Measurements from ENCODE around the gene PTRHD1.
A peak's percentile ranks its signal among the peaks of the same experiment; 100 is the strongest.

Gene PTRHD1

DNA sequence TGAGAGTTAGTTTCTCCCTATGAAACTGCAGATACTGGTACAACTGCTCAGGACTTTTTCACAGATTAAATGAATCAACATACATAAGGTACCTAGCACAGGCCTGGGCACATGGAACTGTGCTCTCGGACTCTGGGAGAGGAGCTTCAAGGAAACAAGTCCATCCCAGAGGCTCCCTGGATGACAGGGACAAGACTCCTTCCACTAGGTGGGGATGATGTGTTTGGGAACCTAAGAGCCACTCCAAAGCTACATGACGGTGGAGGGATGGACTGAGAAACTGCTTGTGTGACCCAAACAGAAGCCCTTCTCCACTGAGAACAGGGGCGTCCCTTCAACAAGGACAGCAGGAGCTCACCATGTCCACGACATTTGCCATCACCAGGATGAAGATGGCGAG lies 37.2 kb upstream of the PTRHD1 start:
- DNase-seq (ENCODE audit: low read depth) = no peak

- no peak for DNase-seq (ENCODE audit: low read depth)
Observed at GRCh38 chr2:24828238-24828996, 35.2 kb upstream of the PTRHD1 start.

- DNase-seq (ENCODE audit: low read depth) = peak; percentile 28
Observed at GRCh38 chr2:24827321-24828237, 34.4 kb upstream of the PTRHD1 start.

DNA sequence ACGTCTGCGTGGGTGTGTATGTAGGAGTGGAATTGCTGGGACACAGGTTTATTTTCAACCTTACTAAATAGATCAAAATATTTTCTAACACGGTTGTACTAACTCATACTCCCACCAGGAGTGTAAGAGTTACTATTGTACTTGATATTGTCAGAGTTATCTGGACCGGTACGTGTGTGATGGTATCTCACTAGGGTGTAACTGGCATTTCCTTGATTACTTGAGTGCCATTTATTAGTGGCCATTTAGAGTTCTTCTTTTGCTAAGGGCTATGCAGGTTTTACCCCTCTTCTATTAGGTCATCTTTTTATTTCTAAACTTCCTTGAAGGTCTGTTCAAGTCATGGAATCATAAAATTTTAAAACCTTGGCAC lies 33.6 kb upstream of the PTRHD1 start:
- DNase-seq (ENCODE audit: low read depth) = no peak

- no peak for DNase-seq (ENCODE audit: low read depth)
Observed at GRCh38 chr2:24825883-24826772, 32.9 kb upstream of the PTRHD1 start.

DNA sequence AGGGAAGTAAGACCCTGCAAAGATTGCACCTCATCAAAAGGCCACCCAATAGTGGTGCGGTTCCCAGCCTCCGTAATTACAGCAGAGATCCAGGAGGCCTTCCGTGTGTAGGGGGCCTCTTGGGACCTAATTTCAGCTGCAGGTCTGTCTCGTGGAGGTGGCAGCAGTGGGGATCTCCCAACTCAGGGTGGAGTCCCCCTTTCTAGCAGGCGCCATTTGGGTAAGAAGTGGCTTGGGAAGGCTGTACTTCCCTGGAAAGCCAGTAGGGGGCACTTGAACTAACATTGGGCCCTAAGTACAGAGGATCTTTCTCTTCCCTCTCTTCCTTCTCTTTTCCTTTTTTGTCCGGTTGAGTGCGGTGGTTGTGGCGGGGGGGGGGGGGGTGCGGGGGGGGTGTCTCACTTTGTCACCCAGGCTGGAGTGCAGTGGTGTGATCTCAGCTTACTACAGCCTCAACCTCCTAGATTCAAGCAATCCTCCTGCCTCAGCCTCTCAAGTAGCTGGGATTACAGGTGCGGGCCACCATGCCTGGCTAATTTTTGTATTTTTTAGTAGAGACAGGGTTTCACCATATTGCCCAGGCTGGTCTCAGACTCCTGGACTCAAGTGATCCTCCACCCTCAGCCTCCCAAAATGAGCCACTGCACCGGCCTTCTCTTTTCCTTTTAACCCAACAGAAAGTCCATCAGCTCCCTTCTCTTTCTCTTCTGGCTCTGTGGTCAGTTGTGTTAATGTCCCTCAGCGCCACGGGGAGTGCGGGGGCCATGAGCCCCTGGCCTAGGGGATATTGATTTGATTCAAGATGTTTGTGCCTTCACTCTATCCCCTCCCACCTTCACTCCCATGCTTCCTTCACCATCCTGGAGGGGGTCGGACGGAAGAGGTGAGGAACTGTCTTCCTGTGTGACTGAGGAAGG lies 32.0 kb upstream of the PTRHD1 start:
- DNase-seq (ENCODE audit: low read depth) = no peak

- no peak for DNase-seq (ENCODE audit: low read depth)
Observed at GRCh38 chr2:24824071-24824588, 30.9 kb upstream of the PTRHD1 start.

DNA sequence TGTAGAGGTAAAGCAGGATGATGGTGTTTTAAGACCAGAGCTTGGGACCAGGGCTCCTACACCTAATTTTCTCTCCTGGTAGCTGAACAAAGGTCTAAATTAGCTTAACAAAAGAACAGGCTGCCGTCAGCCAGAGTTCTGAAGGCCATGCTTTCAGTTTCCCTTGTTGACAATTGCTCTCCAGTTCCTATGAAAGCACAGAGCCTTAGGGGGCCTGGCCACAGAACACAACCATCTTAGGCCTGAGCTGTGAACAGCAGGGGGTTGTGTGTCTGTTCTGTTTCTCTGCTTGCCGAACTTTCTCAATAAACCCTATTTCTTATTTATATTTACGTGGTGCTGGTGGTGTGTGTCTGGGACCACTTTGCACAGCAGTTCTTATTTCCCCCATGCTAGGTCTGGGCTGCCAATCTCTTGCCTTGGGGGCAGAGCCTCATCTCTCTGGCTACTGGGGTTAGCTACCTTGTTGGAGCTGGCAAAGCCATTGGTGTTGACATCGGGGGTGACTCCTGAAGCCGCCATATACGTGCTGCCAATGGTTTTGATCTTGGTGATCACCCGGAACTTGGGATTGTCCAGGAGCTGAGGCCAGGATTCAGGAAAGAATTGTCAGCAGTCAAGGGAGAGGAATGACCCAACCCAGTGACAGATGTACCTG lies 29.0 kb upstream of the PTRHD1 start:
- DNase-seq (ENCODE audit: low read depth) = no peak

DNA sequence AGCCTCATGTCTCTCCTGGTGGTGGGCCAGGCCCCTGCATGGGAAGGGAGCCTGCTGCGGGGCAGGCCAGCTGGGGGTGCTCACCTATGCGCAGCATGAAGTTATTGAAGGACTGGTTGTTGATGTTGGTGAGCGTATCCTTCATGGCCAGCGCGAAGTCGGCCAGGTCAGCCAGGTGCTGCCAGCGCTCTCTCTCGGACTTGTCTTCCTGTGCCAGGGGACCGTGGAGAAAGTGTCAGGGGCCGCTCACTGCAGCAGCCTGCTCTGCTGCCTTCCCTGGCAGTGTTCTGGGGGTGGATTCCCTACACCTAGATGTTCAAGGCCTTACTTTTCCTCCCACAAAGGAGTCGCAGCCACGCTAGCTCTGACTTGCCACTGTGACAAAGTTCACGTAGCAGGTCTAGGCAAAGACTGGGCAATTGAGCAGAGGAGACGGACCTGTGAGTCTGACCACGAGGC lies 28.3 kb upstream of the PTRHD1 start:
- DNase-seq (ENCODE audit: low read depth) = no peak

DNA sequence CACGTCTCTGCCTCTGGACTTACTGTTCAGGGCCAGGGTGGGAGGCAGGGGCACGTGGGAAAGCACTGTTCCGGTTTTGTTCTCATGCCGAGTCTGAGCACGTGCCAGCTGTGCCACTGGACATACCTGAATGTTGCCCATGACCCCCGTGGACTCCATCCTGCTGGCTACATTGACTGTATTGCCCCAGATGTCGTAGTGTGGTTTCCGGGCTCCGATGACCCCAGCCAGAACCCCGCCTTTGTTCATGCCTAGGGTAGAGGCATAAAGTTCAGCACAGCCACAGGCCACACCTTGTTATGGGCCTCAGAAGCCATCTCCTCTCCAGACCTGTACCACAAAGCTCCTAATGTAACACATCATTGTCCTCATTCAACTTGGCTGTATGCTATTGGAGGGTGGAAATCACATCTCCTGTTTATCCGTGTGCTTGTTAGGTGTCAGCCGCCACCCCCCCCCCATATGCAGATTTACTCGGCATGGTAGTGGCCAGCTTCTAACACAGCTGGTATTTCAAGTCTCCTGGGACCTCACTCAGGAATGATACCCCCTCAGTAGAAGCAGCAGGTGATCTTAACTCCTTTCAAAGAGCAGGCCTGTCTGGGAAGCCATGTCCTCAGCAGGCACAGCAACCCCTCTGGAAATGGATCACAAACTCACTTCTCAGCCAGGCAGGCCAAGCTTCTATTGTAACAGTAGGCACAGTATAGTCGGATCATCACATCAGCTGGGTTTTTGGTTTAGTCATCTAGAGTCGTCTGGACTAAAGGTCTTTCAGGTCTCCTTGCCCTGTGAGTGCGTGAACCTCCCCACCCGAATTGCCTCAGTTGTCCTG lies 27.6 kb upstream of the PTRHD1 start:
- DNase-seq (ENCODE audit: low read depth) = no peak

DNA sequence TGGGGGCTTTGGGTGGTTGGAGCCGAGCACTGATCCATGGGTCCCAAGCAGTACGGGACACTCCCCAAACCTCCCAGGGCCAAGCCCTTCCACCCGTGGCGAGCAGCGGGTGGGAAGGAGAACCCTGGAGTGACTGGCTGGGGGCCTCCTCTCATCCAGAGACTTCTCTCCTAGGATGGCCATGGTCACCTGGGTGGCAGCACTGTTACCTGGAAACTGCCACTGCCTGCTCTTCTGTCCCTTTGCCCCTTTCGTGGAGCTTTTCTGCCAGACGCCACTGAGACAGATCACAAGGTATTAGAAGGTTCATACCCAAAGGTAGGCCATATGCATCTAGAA lies 27.0 kb upstream of the PTRHD1 start:
- no peak for DNase-seq (ENCODE audit: low read depth)

GRCh38 chr2:24819442-24820174 lies 26.4 kb upstream of the PTRHD1 start:
- DNase-seq (ENCODE audit: low read depth) = no peak

DNA sequence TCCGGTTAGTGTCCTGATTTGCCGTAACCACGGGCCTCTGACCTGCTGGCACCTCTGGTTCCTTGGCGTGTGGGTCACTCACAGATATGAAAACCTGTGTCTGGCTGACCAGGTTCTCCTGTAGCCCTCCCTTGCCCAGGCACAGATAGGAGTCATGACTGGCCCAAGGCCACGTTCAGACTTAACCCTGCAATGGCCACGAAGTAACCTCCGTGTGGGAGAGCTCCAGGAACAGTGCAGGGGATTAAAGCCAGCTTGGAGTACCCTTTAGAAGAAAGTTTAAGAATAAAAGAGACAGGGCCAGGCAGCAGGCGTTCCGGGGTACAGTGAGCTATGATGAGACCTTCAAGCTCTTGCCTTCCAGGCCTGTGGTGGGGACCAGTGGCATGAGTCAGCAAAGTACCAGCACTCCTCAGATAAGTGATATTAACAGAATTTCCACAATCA lies 25.6 kb upstream of the PTRHD1 start:
- DNase-seq (ENCODE audit: low read depth) = no peak

DNA sequence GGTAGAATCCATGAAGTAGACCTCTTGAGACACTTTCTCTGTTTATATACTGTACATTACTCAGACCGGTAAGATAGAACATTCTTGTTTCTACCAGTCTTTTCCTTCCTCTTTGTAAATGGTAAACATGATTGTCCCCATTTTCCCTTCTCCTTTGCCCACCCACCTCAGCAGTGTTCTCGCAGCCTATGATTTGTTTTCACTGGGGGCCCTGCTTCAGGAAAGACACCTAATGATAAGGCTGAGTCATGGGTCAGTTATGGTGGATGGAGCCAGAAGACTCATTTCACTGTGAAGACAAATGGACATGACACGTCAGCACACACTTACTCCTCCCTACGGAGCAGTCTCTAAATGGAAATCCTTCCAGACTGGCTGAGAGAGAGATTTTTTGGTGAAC lies 23.7 kb upstream of the PTRHD1 start:
- DNase-seq (ENCODE audit: low read depth) = no peak

DNA sequence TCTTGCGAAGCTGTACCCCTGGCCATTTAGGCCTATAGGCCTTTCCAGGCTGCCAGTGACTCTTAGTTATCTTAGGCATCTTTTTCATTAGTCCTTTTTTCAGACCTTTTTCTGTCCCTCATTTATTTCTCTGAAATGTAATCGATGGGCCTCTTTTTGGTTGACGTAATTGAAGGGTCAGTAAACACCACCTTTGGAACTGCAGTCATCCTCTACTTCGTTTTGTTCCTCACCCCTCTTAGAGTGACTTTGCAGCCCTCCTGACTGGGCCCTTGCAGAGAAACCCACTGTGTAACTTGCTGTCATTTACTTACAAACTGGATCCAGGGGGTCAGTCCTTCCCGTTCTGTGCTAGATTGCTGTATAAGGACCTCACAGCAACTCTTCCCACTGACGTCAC lies 23.2 kb upstream of the PTRHD1 start:
- DNase-seq (ENCODE audit: low read depth) = no peak

DNA sequence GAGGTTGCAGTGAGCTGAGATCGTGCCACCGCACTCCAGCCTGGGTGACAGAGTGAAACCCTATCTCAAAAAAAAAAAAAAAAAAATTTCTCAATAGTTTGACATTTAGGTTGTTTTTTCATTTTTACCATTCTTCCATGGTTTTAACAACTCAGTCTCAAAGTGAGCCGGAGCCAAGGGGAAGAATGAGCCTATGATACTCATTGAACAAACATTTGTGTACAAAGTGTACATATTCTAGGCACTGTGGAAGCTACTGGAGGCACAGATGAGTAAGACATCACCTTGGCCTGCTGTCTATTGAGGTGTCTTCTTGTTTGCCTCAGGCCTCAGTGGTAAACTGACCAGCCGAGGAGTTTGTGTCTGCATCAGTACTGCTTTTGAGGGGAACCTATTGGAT lies 22.0 kb upstream of the PTRHD1 start:
- no peak for DNase-seq (ENCODE audit: low read depth)

GRCh38 chr2:24814516-24814915 lies 21.3 kb upstream of the PTRHD1 start:
- DNase-seq (ENCODE audit: low read depth) = no peak

DNA sequence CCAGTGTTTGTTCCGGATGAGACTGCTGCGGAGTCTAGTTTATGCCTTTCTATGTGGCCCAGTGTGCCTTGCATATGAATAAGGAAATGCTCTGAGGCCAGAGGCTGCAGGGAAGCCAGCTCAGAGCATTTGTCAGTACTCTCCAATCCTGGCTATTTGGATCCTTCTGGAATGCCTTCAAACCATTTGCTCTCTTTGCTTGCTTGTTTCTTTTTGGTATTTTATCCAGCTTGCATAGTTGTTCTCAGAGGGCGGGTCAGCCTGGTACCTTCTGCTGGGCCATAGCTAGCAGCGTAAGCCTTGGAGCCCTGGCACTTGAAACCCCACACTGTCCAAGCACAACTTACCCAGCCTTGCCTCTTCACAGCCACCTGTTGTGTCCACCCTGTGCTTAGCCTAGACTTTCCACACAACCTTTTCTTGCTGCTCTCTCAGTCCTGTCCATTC lies 20.5 kb upstream of the PTRHD1 start:
- no peak for DNase-seq (ENCODE audit: low read depth)
